HT1080 (cell line): ENCODE data around the gene CA12. TPM values are rescaled to one million over a fixed set of nuclear protein-coding genes. Genes with fewer than 3 reads are reported as not detected.

Experiments
- DNase-seq: peaks from one replicate; pipeline ENCODE4 v3.0.0-alpha.2; 2015; ENCODE audit warnings: low read depth
- total RNA-seq: library from RNA; depleted of rRNA; stranded (reverse); fragments of >200 nt; shearing (Covaris generic); gene quantifications from 2 replicates; pipeline ENCODE4 v1.2.3, GENCODE V29; 2014

The CA12 gene
- total RNA-seq, 1 experiment from 2014 or later: 15.0 TPM

DNA sequence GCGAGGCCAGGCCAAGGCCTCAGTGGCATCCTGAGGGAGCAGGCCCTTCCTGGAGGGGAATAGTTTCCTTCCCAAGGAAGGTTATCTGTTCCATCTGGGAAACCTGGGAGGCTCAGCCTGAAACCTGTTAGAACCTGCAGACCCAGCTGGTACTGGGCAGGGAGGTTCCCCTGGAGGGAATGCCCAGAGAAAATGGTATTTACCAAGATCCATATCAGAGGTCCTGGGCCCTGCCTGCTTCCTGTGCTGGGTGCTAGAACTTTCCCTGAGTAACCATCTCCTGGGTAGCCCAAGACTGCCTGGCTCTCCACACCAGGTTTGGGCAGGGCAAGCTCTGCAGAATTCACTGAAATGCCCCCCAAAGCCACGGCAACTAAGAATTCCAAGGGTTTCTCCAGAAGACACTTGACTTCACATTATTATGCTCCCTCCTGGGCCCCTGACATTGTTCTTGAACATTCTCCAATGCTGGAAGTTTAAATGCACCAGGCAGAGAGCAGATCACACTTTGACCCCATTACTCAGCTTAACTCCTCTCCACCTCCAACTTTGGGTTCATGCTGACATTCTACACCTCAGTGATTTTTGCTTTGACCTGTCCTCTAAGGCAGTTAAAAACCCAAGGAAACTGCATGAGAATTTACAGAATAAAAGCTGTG is 2.0 kb downstream of the CA12 start:
- no peak for DNase-seq

DNA sequence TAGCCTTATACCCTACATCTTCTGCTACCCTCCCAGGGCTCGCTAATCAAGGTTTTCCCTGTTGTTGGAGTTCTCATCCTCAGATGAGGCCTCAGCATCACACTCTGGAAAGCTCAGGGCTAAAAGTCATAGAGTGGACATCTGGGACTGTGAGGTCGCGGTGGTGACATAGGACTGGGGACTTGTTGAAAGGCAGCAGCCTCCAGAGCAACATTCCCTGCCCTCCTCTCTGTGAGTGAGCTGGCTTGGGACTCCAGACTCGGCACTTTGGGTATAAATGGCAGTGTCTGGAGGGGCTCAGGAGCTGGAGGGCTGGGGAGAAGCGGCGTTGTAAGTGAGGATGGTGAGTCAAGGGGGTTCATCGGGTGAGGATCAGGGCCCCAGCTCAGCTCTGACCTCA is 2.7 kb downstream of the CA12 start:
- DNase-seq: no peak

DNA sequence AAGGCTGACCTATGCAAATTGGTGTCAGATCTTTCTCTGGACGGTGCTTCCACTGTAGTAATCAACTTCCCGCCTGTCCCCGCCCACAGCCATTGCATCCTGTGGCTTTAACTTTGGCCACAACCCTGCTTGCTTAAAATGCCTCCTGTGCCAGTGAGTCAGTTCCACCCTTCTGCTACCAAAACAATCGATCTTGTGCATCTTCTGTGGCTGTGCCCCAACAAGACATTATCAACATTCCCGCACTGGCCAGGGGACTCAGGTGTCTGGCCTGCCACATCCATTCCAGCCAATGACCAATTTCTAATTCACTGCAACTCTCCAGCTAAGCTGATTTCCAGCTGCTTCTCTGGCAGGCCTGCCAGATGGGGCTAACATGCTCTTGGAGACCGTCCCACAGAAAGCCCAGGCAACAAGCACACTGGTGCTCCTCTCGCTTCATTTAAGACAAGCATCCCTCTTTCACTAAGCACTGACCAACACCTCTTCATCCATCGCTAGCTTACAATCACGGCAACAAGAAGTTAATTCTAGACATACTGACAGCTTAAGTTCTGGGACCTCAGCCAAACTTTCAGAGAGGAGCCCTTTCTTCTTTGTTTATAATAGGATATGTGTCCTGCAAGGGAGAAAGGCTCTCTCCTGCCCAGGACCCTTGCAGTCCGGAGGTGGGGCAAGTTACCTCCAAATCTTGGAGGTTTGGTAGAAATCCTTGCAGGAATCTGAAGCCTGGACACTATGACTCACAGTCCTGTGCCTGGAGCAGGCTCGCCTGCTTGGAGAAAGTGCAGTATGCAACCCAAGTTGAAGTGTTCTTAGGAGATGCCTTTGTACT is 6.7 kb downstream of the CA12 start:
- DNase-seq: peak; percentile 77

DNA sequence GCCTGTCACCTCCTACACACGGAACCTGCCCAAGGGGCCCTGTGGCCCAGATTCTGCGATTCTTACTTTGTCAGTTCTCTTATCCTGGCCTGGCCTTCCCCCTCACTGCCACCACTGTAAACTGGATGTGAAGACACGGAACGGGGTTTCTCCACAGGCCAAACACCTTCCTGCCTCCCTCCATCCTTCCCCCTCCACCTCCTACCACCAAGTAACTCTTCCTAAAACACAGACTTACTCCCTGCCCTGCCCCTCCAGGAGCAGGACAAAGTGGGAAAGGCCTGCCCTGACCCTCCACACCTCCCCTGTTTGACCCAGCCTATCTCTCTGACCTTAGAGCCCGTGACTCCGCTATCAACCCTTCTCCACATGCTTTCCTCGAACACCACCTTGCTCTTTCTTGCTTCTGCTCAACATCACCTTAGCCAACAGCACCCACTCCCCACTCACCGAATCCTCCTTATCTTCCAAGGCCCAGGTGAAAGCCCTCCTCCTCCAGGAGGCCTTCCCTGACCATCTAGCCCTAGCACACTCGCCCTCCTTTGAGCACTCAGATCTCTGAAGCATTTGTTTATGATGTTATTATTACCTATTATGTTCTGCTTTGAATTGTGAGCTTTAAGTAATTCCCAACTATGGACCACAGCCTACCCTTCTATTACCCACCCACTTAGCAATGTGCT is 7.6 kb downstream of the CA12 start:
- DNase-seq: no peak

DNA sequence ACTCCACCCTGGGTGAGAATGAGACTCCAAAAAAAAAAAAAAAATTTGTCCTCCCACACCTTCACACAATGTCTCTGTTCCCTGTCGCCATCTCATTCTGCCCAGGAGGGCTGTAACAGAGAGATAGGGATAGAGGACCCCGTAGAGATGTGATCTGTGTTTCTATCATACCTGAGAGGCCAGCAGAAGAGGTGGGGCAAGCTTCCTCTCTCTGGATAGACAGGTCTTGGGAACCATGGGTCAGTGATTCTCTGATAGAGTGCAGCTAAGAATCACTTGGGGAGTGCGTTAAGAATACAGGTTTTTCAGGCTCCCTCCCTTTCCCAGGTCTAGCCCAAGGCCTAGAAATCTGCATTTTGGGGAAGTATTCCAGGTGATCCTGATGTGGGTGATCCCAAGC is 8.3 kb downstream of the CA12 start:
- no peak for DNase-seq

DNA sequence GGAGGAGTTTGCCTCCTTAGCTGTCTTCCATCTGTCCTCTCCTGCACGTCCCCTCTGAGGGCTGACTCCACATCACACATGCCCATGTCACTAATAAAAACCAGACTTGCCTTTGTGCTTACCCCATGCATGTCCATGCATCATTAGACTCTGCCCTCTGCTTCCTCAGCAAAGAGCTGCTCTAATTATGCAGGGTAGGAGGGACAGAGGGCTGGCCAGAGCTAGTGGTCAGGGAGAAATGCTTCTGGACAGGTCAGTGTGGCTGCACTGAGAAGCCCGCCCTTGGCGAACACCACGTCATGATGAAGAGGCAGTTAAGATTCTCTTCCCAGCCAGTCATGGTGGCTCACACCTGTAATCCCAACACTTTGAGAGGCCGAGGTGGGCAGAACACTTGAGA is 8.9 kb downstream of the CA12 start:
- DNase-seq: no peak

DNA sequence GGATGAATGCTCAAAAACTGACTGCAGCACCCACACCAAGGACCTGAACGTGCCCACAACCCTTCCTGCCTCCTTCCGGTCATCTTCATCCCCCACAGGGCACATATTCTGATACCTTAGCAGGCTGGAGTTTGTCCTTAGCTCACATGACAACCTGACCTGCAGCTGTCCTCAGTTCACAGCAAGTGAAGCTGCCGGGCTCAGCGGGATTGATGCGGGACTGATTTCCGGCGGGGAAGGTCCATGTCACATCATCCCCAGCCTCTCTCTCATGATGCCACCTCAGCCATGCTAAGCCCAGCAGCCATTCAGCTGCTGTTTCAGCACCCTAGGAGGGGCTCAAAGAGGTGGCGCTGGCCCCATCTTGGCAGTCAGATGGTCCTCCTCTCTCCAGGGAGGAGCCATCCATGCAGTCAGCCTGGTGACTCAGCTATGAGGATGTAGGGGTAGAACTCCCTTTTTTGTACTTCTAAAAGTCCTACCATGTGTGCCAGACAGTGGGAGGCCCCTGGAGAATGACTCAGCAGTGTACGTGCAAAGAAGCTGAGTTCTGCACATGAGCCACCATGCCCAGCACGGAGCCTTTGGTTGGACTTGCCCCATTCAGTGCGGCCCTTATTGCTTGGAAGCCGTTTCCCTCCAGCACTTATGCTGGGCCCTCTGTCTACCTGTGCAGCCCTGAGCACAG is 9.5 kb downstream of the CA12 start:
- peak; percentile 96 for DNase-seq

DNA sequence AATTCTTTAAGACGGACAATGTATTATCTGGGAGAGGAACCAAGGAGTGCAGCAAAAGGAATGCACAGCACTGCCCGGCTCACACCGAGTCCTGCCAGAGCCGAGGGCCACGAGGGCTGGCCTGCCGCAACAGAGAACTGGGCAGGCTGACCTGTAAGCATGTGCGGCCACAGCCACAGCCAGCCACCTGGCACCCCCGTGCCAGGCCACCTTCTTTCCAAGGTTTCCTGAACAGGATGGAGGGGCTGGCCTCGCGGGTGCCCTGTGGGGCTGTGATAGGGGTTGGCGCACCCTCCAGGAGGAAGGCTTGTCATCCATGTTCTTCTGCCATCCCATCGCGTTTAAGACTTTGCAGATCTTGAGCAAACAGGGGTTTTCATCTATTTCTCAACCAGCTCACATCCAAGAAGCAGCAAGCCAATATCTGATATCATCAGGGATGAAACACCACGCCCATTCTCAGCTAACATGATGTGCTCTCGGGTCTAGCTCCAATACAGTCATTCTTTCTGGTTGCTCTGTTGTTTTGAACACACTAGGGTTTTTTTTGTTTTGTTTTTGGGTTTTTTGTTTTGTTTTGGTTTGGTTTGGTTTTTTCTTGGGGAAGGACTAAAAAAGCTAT is 10.2 kb downstream of the CA12 start:
- DNase-seq: no peak

DNA sequence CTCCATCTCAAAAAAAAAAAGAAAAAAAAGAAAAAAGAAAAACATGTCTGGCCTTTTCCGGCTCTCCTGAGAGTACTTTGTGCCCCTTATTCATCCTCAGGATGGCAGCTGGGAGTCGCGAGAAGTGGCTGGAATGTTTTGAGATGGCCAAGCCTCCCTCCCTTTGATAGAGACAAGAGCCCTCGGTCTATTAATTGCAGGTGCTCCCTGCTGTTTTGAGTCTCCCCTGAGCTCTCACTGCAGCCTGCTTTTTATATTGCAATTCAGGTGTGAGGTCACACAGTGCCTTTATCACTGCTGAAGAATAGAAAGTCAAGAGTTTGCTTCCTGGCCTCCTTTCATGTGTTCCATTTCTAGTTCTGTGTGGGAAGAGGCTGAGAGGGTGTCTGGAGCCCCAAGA is 10.9 kb downstream of the CA12 start:
- no peak for DNase-seq

DNA sequence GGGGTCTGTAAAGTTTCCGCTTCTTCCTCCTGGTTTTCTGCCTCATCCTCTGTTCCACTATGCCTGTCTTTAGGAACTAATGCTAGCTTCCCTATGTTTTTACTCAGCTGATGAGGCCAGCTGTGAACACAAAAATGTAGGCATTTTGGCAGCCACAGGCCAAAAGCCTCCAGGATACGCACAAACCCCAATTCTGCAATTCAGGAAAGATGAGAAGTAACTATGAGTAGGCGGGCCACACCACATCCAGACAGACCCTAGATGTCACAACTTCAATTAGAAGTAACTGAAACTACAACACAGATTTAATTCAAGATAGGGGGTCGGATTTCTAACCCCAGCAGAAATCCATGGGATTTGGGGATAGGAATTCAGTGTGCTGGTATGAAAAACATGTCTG is 11.9 kb downstream of the CA12 start:
- DNase-seq: no peak

DNA sequence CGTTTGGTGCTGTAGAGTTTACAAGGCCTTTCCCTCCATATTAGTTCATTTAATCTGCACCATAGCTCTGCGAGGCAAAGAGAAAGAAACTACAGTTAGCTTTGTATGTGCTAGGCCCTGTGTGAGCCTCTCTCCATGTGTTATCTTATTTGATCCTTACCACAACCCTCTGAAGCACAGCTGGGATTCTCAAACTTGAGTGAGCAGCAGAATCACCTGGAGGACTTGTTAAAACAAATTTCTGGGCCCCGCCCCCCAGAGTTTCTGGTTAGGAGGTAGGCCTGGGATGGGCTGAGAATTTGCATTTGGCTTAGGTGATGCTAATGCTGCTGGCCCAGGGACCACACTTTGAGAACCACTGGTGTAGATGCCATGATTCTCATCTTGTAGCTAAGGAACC is 12.3 kb downstream of the CA12 start:
- DNase-seq: no peak

DNA sequence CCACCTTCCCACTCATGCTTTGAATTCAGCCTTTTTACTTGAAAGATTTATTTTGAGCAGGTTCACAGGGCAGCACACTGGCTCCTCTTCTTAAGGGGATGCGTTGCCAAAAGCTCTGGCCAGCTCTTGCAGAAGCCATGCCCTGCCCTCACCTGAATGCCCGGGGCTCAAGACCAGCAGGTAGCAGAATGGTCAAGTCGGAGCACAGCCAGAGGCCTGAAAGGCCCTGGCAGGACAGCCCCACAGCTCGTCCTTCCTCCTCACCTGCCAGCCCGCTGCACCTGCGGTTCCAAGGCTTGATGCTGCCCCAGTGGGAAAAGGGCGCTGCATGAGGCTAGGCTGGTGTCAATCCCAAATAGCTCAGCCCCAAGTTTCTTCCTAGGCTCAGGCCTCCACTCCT is 13.1 kb downstream of the CA12 start:
- DNase-seq: no peak

DNA sequence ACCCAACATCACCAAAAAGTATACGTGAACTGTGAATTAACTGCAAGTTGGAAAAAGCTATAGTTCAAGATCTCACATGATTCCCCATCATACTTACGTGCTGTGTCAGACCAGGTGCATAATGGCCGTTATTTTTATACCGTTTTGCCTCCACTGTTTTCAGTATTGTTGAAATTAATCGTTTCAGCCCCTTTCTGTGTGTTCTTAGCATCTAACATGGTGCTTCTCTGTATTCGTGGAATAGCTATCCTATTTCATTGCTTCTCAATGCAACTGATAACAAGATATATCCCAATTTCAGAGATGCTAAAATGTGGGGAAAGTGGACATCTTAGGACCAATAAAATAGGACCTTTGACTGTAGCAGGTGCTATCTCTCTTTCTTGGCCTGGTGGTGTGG is 13.7 kb downstream of the CA12 start:
- DNase-seq: no peak

DNA sequence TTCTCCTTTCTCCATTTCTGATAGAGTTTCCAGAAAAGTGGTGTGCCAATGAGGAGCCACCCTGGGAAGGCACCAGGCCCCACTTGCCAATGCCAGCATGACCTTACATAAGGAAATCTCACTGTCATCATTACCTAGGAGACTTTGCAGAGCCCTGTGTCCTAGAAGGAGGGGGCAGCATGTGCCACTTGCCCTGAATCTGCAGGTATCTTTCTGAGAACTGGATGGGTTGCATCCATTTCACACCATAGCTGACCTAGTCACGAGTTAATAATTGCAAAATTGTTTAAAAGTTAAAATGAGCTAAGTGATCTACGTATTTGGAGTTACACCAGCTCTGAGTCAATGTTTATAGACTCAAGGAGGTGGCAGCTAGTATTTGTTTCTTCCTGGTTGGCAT is 14.3 kb downstream of the CA12 start:
- DNase-seq: no peak

DNA sequence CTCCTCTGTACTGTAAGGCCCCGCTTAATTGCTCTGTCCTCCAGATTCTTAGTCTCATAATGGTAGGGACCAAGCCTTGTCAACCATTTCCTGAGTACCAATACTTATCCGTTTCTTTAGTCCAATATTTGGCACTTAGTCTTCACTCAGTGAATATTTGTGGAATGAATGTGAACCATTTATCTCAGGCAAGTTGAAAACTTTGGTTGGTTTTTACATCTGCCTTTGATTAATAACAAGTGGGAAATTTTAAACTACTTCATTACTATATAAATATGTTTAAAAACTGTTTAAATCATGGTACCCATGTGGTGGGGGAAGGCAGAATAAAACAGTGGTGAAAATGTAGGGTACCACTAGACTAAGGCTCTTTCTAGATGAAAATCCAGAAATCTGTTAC is 15.2 kb downstream of the CA12 start:
- DNase-seq: no peak

DNA sequence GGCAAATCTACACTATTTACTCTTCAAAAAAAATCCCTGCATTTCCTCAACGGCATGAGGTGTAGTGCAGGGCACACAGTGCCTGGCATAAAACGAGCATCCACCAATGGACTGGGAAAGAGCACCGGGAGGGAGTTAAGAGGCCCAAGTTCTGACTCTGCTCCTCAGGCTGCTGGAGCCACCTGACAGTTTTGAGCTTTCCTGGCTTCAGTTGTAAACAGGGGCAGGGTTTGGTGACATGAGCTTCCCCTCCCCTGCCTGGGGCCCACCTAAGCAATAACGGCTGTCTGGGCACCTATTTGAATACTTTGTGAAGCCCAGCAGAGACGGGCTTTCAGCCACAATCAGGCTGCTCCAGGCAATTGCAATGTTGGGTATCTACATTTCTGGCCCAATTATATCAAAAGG is 16.4 kb downstream of the CA12 start:
- DNase-seq: no peak

DNA sequence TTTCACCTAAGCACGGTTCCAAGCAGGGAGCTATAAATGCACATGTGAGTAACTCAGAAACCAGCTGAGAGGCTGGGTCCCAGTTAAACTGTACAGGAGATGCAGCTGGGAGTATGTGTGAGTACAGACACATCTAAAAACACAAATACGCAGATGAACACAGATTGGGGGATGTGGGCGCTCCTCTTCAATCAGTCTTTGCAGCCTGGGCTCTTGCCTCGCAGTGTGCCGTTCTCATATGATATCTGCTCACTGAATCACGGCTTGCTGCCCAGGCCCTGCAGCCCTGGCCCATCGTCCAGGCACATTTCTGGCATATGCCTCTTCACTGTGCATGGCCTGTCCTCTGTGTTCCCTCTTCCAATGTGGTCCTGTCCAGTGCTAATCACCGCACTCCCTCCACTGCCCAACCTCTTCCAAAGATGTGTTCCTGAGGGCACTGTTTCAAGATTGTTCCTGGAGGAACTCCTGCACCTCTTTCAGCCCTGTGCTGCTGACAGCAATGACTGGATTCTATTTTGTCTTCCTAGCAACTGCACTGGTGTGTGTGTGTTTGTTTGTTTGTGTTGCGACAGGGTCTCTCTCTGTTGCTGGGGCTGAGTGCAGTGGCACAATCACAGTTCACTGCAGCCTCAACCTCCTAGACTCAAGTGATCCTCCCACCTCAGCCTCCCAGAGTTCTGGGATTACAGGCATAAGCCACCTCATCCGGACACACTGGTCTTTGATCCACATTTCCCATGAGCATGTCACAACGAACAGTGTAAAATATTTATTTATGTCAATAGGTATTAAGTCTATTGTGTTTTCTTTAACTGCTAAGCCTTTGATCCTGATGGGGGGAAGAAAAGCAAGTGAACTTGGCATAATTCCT is 17.0 kb downstream of the CA12 start:
- no peak for DNase-seq

DNA sequence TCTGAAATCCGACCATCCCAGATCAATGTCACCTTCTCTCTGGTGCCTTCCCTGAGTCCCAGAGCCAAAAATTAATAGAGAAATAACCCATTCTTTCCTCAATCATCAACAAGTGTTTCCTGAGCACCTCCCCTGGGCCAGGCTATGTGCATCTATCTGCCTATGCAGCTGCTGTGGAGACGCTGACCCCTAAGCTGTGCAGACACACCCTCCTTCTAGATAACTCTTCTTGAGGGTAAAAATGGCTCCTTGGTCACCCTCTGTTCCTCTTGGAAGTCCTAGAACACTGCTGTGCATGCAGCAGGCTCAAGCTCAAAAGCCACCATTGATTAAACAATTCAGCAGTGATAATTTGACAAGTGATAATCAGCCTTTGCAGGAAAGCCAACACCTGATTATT is 18.4 kb downstream of the CA12 start:
- DNase-seq: no peak

DNA sequence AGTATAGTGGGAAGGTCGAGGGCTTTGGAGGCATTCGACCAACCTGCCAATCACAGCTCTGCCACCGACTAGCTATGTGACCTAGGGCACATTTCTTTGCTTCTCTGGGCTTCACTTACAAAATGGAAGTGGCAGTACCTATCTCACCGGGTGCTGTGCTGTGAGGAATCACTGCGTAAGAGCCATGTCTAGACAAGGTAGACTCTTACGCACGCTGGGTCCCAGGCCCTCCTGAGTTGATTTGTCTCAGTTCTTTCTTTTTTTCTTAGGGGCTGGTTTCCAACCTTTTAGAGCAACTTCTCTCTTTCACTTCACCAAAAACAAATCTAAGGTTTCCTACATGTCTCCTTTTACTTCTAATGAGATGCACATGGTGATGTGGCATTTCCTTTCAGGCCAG is 18.8 kb downstream of the CA12 start:
- DNase-seq: no peak

DNA sequence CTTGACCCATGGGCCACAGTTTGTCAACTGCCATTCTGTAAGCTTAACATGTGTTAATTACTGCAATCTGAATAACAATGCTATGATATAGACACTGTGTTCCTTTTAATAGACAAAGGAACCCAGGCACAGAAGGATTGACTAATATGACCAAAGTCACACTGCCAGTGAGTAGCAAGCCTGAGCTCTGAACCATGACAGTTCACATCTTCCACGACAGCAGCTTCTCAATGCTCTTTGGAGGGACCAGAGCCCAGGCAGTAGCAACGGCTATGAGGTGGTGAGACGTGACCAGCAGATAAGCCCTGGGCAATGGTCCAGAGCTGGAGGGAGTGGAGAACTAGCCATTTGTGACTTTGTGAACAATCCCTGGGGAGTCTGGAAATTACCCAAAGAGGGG is 19.4 kb downstream of the CA12 start:
- no peak for DNase-seq

DNA sequence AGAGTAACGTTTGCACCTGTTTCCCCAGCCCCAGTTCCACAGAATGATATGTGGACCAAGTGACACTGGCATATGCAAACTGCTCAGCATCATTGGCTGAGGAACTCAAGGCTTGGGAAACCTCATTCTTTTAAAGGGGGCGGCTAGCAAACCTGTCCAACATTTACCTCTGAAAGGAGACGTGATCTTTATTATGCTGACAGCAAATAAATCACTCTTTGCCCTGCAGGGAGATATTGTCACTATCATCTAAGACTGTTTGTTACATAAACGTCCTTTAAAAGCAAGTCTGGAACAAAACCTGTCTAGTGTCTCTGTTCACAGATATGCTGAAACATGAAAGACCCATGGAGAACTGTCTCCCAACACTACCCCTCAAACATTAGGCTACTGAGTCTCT is 21.5 kb downstream of the CA12 start:
- no peak for DNase-seq
